Naive thymus-derived CD4-positive, alpha-beta T cell (primary cell): Measurements from ENCODE around the gene TESK1. TPM values are rescaled to one million over a fixed set of nuclear protein-coding genes. Genes with fewer than 3 reads are reported as not detected.

Source experiments
- ATAC-seq: fragments of 150-1000 bp; cut with Tn5 transposase; 2 replicates; pipeline ENCODE4 v1.10.0; 2021; ENCODE audit warnings: mild to moderate bottlenecking, moderate library complexity
- CTCF ChIA-PET: fragments of 350-600 bp; sonication (Branson Sonifier 250); formaldehyde crosslinking; loops from one replicate; lab custom pipeline; 2021; ENCODE audit warnings: antibody characterized with exemption; lab: Charles Lee
- POLR2A ChIA-PET: fragments of 350-600 bp; sonication (Branson Sonifier 250); formaldehyde crosslinking; loops from one replicate; lab custom pipeline; 2021; ENCODE audit warnings: antibody characterized with exemption, inconsistent platforms; lab: Charles Lee
- DNase-seq, 9 donors: peaks; one replicate each; pipeline versions ENCODE4 v3.0.0 to v3.0.0-alpha.2; 2020 to 2022; ENCODE audit warnings: mixed read lengths in 1 of 9
- H3K27ac ChIP-seq: one replicate; pipeline ENCODE4 v1.7.0; 2013; ENCODE audit warnings: mild to moderate bottlenecking, low read depth, low read length, moderate library complexity
- H3K27me3 ChIP-seq, 2 donors: one replicate each; pipeline ENCODE4 v1.7.0; 2013; ENCODE audit warnings: low read length in 2 of 2, mild to moderate bottlenecking in 2 of 2, moderate library complexity in 2 of 2; ENCODE audit not compliant: control insufficient read depth in 2 of 2, insufficient read depth in 2 of 2
- H3K36me3 ChIP-seq, 3 experiments: 1 replicate in 2 of 3; 2 replicates in 1 of 3; pipeline ENCODE4 v1.7.0; 2013; ENCODE audit warnings: low read length in 3 of 3, mild to moderate bottlenecking in 3 of 3, moderate library complexity in 1 of 3; ENCODE audit not compliant: insufficient read depth in 3 of 3, control insufficient read depth in 2 of 3
- H3K4me1 ChIP-seq, 2 donors: one replicate each; pipeline ENCODE4 v1.7.0; 2013; ENCODE audit warnings: low read length in 2 of 2, mild to moderate bottlenecking in 2 of 2, moderate library complexity in 1 of 2; ENCODE audit not compliant: control insufficient read depth in 2 of 2, insufficient read depth in 2 of 2
- H3K4me3 ChIP-seq: 2 replicates; pipeline ENCODE4 v1.7.0; 2013; ENCODE audit warnings: mild to moderate bottlenecking, low read length
- H3K9me3 ChIP-seq, 3 experiments: 1 replicate in 2 of 3; 2 replicates in 1 of 3; pipeline ENCODE4 v1.7.0; 2013; ENCODE audit warnings: low read length in 3 of 3; ENCODE audit not compliant: control insufficient read depth in 2 of 3
- H3K27ac Mint-ChIP-seq, 9 donors: one replicate each; pipeline ENCODE4 v1.8.0; 2020 to 2022; ENCODE audit warnings: mixed read lengths in 9 of 9, mild to moderate bottlenecking in 8 of 9, moderate library complexity in 5 of 9, inconsistent platforms in 2 of 9
- H3K27me3 Mint-ChIP-seq, 5 donors: one replicate each; pipeline ENCODE4 v1.8.0; 2021 to 2022; ENCODE audit warnings: mixed read lengths in 5 of 5, mild to moderate bottlenecking in 1 of 5
- H3K36me3 Mint-ChIP-seq, 5 donors: one replicate each; pipeline ENCODE4 v1.8.0; 2020 to 2022; ENCODE audit warnings: mixed read lengths in 5 of 5, mild to moderate bottlenecking in 3 of 5, inconsistent platforms in 1 of 5
- H3K4me1 Mint-ChIP-seq, 7 donors: one replicate each; pipeline ENCODE4 v1.8.0; 2020 to 2022; ENCODE audit warnings: mixed read lengths in 7 of 7, mild to moderate bottlenecking in 3 of 7, inconsistent platforms in 1 of 7
- H3K4me3 Mint-ChIP-seq, 10 donors: one replicate each; pipeline ENCODE4 v1.8.0; 2020 to 2022; ENCODE audit warnings: mild to moderate bottlenecking in 10 of 10, mixed read lengths in 10 of 10, moderate library complexity in 6 of 10, inconsistent platforms in 2 of 10
- H3K9me3 Mint-ChIP-seq, 11 donors: one replicate each; pipeline ENCODE4 v1.8.0; 2020 to 2022; ENCODE audit warnings: mixed read lengths in 11 of 11, mild to moderate bottlenecking in 4 of 11, inconsistent platforms in 1 of 11, moderate library complexity in 1 of 11
- intact Hi-C, 2 donors: fragments of 100-400 bp; cut with micrococcal nuclease; formaldehyde crosslinking; loops; one replicate each; pipeline ENCODE4 v1.15.1; 2023
- polyA plus RNA-seq, 2 donors: library from polyadenylated mRNA; unstranded; fragments of 300-500 nt; fragmentation: Illumina TruSeq; gene quantifications; one replicate each; pipeline ENCODE4 v1.2.3, GENCODE V29; 2021
- total RNA-seq, 6 experiments: library from RNA in 5 of 6; stranded (reverse) in 5 of 6; gene quantifications; 1 replicate in 5 of 6; 2 replicates in 1 of 6; pipeline ENCODE4 v1.2.3 and lab custom pipeline; 2021 to 2026

The TESK1 gene
- total and polyA plus RNA-seq, 7 experiments from 2014 or later: 3.5 to 45.5 (median 32.9) TPM

DNA sequence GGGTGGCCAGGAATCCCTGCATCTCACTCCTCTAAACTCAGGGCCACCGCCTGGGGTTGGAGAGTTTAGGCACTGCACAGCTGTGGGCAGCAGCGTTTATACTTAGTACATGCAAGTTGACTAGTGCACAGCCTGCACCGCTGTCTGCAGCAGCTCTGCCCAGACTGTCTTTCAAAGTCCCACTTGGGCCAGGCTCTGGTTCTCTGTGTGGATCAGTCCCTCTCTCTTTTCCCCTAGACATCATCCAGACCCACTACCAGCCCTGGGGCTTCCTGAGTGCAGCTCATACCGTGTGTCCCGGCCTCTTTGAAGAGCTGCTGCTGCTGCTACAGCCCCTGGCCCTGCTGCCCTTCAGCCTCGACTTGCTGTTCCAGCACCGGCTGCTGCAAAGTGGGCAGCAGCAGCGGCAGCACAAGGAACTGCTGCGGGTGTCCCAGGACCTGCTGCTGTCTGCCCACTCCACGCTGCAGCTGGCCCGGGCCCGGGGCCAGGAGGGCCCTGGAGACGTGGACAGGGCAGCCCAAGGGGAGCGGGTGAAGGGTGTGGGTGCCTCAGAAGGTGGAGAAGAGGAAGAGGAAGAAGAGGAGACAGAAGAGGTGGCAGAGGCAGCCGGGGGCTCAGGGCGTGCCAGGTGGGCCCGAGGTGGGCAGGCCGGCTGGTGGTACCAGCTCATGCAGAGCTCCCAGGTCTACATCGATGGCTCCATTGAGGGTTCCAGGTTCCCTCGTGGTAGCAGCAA lies 45.1 kb upstream of the TESK1 start:
- ChIA-PET CTCF (no interaction called here), POLR2A (no interaction called here)
- ATAC-seq (no peak), DNase-seq (no peak)
- no peaks in the 10 kb centered on the region for H3K27me3 ChIP-seq
- H3K27ac ChIP-seq: no peak overlapping the region
- H3K4me3 ChIP-seq: no peak overlapping the region
- Mint-ChIP-seq H3K4me3 (no peak overlapping the region), H3K36me3 (peaks cover 0 to 21% (median under 1%) of the 10 kb centered on the region in 5 donors), H3K9me3 (no peaks in the 10 kb centered on the region), H3K4me1 (peaks cover 0 to 9% (median 0%) of the 10 kb centered on the region in 7 donors), H3K27me3 (no peaks in the 10 kb centered on the region), H3K27ac (no peak overlapping the region)
- H3K9me3 ChIP-seq: no peaks in the 10 kb centered on the region
- intact Hi-C loops: loop anchor here in 1 of 2 donors (10.0 kb wide), 1 partner anchor 305 kb away; no protein-coding TSS in a partner anchor
- no peaks in the 10 kb centered on the region for H3K4me1 ChIP-seq
- no peaks in the 10 kb centered on the region for H3K36me3 ChIP-seq

DNA sequence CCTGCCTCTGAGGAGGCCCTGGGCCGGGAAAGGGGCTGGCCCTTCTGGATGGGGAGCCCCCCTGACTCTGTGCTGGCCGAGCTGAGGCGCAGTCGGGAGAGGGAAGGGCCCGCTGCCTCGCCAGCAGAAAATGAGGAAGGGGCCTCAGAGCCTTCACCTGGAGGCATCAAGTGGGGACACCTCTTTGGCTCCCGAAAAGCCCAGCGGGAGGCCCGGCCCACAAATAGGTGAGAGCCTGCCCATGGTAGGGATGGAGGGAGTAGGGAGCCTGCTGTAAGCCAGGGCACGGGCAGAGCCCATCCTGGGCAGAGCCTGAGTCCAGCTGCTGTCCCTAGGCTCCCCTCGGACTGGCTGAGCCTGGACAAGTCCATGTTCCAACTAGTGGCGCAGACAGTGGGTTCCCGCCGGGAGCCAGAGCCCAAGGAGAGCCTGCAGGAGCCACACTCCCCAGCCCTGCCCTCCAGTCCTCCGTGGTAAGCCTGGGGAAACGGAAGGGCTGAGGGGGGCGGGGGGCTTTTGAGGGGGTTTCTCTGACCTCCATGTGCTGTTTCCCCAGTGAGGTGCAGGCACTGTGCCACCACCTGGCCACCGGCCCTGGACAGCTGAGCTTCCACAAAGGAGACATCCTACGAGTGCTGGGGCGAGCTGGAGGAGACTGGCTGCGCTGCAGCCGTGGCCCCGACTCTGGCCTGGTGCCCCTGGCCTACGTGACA lies 44.3 kb upstream of the TESK1 start:
- Histone ChIP-seq H3K9me3 (no peaks in the 10 kb centered on the region), H3K27me3 (no peaks in the 10 kb centered on the region), H3K4me3 (no peak overlapping the region), H3K27ac (no peak overlapping the region), H3K4me1 (no peaks in the 10 kb centered on the region), H3K36me3 (no peaks in the 10 kb centered on the region)
- Mint-ChIP-seq H3K4me1 (peaks cover 0 to 9% (median 0%) of the 10 kb centered on the region in 7 donors), H3K36me3 (peaks cover 0 to 22% (median 4%) of the 10 kb centered on the region in 5 donors), H3K27ac (peak overlapping the region in 1 of 9 donors; percentile 28), H3K4me3 (no peak overlapping the region), H3K9me3 (no peaks in the 10 kb centered on the region), H3K27me3 (no peaks in the 10 kb centered on the region)
- intact Hi-C loops: no loop called here
- ATAC-seq: no peak
- no peak for DNase-seq
- ChIA-PET POLR2A (no interaction called here), CTCF (no interaction called here)

DNA sequence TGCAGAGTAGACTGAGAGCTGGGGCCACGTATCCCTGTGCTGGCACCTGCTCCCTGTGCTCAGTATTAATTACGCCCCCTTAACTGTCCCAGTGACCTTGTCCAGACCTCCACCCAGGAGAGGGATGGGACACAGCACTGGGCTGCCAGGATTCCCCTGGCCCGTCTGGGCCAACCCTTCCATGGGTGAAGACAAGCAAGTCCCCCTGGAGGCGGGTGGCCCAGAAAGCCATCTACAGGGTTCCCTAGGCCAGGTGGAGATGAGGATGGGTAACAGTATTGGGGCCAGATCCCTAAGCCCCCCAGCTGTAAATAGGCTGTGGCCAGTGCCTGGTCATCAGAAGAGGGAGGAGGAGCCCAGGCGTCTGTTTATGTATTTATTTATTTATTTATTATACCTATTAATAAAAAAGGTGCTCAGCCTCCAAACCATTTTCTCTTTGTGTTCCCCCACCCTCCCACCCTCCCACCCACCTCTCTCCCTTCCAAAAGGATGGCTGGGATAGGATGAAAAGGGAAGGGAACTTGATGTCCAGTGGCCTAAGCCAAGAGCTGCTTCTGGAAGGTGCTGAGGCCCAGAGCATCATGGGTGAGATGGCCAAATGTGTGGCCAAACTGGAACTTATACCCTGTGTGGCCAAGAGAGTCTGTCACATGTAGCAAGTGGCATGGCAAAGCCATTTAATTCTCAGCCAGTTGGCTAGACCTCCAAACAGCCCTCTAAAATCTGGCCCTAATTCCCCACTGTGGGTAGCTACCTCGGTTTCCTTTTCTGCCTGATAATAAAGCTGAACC lies 43.4 kb upstream of the TESK1 start:
- no peak overlapping the region for H3K27ac ChIP-seq
- H3K36me3 Mint-ChIP-seq: peaks cover 0 to 23% (median 4%) of the 10 kb centered on the region in 5 donors
- CTCF ChIA-PET: no interaction called here
- no peak overlapping the region for H3K4me3 Mint-ChIP-seq
- POLR2A ChIA-PET: no interaction called here
- H3K36me3 ChIP-seq: no peaks in the 10 kb centered on the region
- ATAC-seq: no peak
- intact Hi-C loops: no loop called here
- no peak overlapping the region for H3K4me3 ChIP-seq
- H3K27me3 ChIP-seq: no peaks in the 10 kb centered on the region
- peaks cover 0 to 12% (median 0%) of the 10 kb centered on the region in 7 donors for H3K4me1 Mint-ChIP-seq
- no peaks in the 10 kb centered on the region for H3K27me3 Mint-ChIP-seq
- peak overlapping the region in 1 of 9 donors; percentile 28 for H3K27ac Mint-ChIP-seq
- no peaks in the 10 kb centered on the region for H3K9me3 ChIP-seq
- H3K4me1 ChIP-seq: no peaks in the 10 kb centered on the region
- no peak for DNase-seq
- no peaks in the 10 kb centered on the region for H3K9me3 Mint-ChIP-seq

DNA sequence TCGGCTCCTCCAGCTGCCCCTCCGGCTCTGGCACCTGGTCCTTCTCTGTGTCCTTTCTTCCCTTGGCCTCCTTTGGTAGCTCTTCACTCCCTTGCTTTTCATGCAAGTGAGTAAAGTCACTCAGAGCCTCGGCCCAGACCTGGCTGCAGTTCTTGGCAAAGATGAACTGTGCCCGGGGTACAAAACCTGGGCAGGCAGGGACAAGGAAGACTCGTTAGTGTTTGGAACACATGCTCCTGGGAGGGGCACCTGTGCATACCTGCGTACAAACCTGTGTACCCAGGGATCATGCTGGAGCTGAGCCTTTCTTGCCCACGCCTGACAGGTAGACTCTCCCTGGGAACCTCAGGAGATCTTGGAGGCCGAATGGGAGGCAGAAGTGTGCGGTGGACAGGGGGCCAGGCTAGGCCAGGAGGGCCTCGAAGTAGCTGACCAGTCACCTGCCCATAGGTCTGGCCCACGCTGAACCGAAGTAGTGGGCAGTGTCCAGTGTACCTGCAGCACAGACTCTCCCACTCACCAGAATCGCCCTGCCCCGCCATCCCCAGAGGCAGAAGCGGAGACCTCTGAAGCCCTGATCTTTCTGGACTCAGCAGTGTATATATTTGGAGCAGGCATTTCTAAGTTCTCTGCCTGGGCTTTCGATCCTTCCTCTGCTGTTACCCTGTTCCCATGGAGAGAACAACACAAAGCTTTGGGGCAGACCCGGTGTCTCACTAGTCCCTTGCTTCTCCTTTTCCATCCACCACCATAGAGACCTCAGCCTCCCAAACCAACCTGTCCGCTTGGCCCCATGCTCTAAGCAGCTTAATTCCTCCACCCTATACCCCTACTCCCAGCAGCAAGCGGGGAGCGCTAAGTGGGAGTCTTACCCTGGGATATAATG lies 41.9 kb upstream of the TESK1 start:
- POLR2A ChIA-PET: no interaction called here

DNA sequence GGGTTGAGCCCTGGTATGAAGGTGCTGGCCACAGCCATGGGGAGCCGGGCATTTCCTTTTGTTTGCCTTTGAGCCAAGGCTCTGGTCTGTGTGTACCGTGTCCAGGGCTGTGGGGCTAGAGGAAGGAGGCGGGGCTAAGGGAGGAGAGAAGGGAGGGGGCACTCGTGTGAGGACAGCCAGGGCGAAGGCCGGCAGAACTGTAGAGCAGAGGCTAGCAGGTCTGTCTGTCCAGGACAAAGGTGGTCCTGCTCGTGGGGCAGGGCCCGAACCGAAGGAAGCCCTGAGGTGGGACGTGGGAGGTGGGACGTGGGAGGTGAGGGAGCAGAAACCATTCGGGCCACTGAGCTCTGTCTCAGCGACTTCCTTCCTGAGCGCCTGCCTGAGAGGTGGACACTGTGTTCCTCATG lies 41.3 kb upstream of the TESK1 start:
- Histone ChIP-seq H3K27ac (no peak overlapping the region), H3K4me3 (no peak overlapping the region), H3K9me3 (no peaks in the 10 kb centered on the region), H3K36me3 (no peaks in the 10 kb centered on the region), H3K27me3 (no peaks in the 10 kb centered on the region), H3K4me1 (no peaks in the 10 kb centered on the region)
- peaks cover 0 to 21% (median 4%) of the 10 kb centered on the region in 5 donors for H3K36me3 Mint-ChIP-seq
- H3K9me3 Mint-ChIP-seq: no peaks in the 10 kb centered on the region
- intact Hi-C loops: no loop called here
- H3K27ac Mint-ChIP-seq: no peak overlapping the region
- ChIA-PET CTCF (interaction anchor here (1.1 kb wide), 1 partner anchor 12 kb away, joined by 3 read pairs; no protein-coding TSS in a partner anchor), POLR2A (no interaction called here)
- no peaks in the 10 kb centered on the region for H3K27me3 Mint-ChIP-seq
- peaks cover 0 to 17% (median 0%) of the 10 kb centered on the region in 7 donors for H3K4me1 Mint-ChIP-seq
- no peak overlapping the region for H3K4me3 Mint-ChIP-seq
- ATAC-seq (no peak), DNase-seq (no peak)

More for the DNA sequence above, 41.9 kb upstream of the TESK1 start:
- CTCF ChIA-PET: no interaction called here
- Mint-ChIP-seq H3K27ac (peak overlapping the region in 2 of 9 donors; percentile 43 to 56), H3K4me1 (peaks cover 0 to 17% (median 0%) of the 10 kb centered on the region in 7 donors), H3K36me3 (peaks cover 0 to 21% (median 4%) of the 10 kb centered on the region in 5 donors), H3K4me3 (no peak overlapping the region), H3K9me3 (no peaks in the 10 kb centered on the region), H3K27me3 (no peaks in the 10 kb centered on the region)
- no peak for DNase-seq
- H3K27ac ChIP-seq: no peak overlapping the region
- ATAC-seq: no peak
- no peaks in the 10 kb centered on the region for H3K9me3 ChIP-seq
- intact Hi-C loops: no loop called here
- no peaks in the 10 kb centered on the region for H3K27me3 ChIP-seq
- no peak overlapping the region for H3K4me3 ChIP-seq
- no peaks in the 10 kb centered on the region for H3K36me3 ChIP-seq
- H3K4me1 ChIP-seq: no peaks in the 10 kb centered on the region

DNA sequence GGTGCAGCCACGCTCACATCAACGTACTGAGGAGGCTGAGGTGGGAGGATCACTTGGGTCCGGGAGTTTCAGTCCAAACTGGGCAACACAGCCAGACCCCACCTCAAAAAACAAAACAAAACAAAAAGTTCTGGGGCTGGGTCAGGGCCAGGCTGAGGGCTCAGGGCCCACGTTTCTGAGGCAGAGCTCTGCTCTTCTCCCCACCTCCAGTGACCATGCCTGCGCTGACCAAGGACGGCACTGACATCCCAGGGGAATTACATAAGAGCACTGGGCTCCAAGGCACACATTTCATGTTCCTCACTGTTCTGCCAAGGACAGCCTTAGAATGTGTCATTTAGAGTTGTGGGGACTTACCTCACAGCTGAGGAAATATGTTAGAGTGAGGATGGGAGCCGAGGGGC lies 40.4 kb upstream of the TESK1 start:
- H3K4me1 ChIP-seq: no peaks in the 10 kb centered on the region
- Mint-ChIP-seq H3K4me1 (peaks cover 0 to 24% (median 0%) of the 10 kb centered on the region in 7 donors), H3K27me3 (no peaks in the 10 kb centered on the region), H3K27ac (no peak overlapping the region), H3K9me3 (no peaks in the 10 kb centered on the region), H3K36me3 (peaks cover 0 to 21% (median 4%) of the 10 kb centered on the region in 5 donors), H3K4me3 (no peak overlapping the region)
- CTCF ChIA-PET: interaction anchor here (1.1 kb wide), 1 partner anchor 13 kb away, joined by 3 read pairs; no protein-coding TSS in a partner anchor
- no peak for ATAC-seq
- no peaks in the 10 kb centered on the region for H3K9me3 ChIP-seq
- no peak overlapping the region for H3K27ac ChIP-seq
- POLR2A ChIA-PET: no interaction called here
- intact Hi-C loops: no loop called here
- H3K4me3 ChIP-seq: no peak overlapping the region
- no peak for DNase-seq
- H3K27me3 ChIP-seq: no peaks in the 10 kb centered on the region
- no peaks in the 10 kb centered on the region for H3K36me3 ChIP-seq
